H9 (cell line): ENCODE measurements around the gene DPP10. TPM values are rescaled to one million over a fixed set of nuclear protein-coding genes. Genes with fewer than 3 reads are reported as not detected.
A peak's percentile ranks its signal among the peaks of the same experiment; 100 is the strongest.

Source experiments
- DNase-seq: peaks from one replicate; pipeline ENCODE4 v3.0.0-alpha.2; 2017
- H2AFZ ChIP-seq: one replicate; pipeline ENCODE4 v1.6.1; 2013; ENCODE audit warnings: mild to moderate bottlenecking, low read length, control low read depth, moderate library complexity
- H2AK5ac ChIP-seq: 2 replicates; pipeline ENCODE4 v1.6.1; 2013; ENCODE audit warnings: low read length, control low read depth, mixed read lengths; ENCODE audit not compliant: insufficient read length
- H2BK120ac ChIP-seq: one replicate; pipeline ENCODE4 v1.6.1; 2013; ENCODE audit warnings: low read depth, mild to moderate bottlenecking, low read length, control low read depth, inconsistent platforms; ENCODE audit not compliant: poor library complexity, severe bottlenecking
- H2BK12ac ChIP-seq: 2 replicates; pipeline ENCODE4 v1.6.1; 2013; ENCODE audit warnings: low read length, control low read depth, mixed read lengths, low read depth; ENCODE audit not compliant: insufficient read length
- H2BK15ac ChIP-seq: 2 replicates; pipeline ENCODE4 v1.6.1; 2013; ENCODE audit warnings: low read depth, low read length, control low read depth
- H2BK20ac ChIP-seq: one replicate; pipeline ENCODE4 v1.6.1; 2013; ENCODE audit warnings: low read depth, mild to moderate bottlenecking, low read length, control low read depth, inconsistent platforms; ENCODE audit not compliant: poor library complexity, severe bottlenecking
- H2BK5ac ChIP-seq: 2 replicates; pipeline ENCODE4 v1.6.1; 2013; ENCODE audit warnings: low read length, control low read depth, mixed read lengths; ENCODE audit not compliant: insufficient read length
- H3K14ac ChIP-seq: 2 replicates; pipeline ENCODE4 v1.6.1; 2013; ENCODE audit warnings: low read length, control low read depth; ENCODE audit not compliant: insufficient read depth
- H3K18ac ChIP-seq: 2 replicates; pipeline ENCODE4 v1.6.1; 2013; ENCODE audit warnings: low read depth, mild to moderate bottlenecking, mixed read lengths, low read length, control low read depth; ENCODE audit not compliant: insufficient read length
- H3K23ac ChIP-seq: 2 replicates; pipeline ENCODE4 v1.6.1; 2013; ENCODE audit warnings: low read length, control low read depth, mixed read lengths, low read depth; ENCODE audit not compliant: insufficient read length
- H3K23me2 ChIP-seq: 2 replicates; pipeline ENCODE4 v1.6.1; 2013; ENCODE audit warnings: low read depth, mild to moderate bottlenecking, mixed read lengths, low read length, control low read depth; ENCODE audit not compliant: insufficient read length, poor library complexity, severe bottlenecking
- H3K27ac ChIP-seq: 2 replicates; pipeline ENCODE4 v1.5.1; 2013; ENCODE audit warnings: low read length, control low read depth, mixed read lengths, low read depth; ENCODE audit not compliant: insufficient read length
- H3K27me3 ChIP-seq: 2 replicates; pipeline ENCODE4 v1.6.1; 2013; ENCODE audit warnings: low read length, control low read depth, inconsistent platforms; ENCODE audit not compliant: insufficient read depth
- H3K4ac ChIP-seq: 2 replicates; pipeline ENCODE4 v1.6.1; 2013; ENCODE audit warnings: low read depth, mild to moderate bottlenecking, control low read depth, inconsistent platforms, low read length, moderate library complexity
- H3K4me1 ChIP-seq: 2 replicates; pipeline ENCODE4 v1.6.1; 2013; ENCODE audit warnings: low read length, control low read depth, inconsistent platforms; ENCODE audit not compliant: insufficient read depth
- H3K4me2 ChIP-seq: 2 replicates; pipeline ENCODE4 v1.6.1; 2013; ENCODE audit warnings: low read length, control low read depth, mixed read lengths; ENCODE audit not compliant: insufficient read length, insufficient read depth
- H3K56ac ChIP-seq: 2 replicates; pipeline ENCODE4 v1.6.1; 2013; ENCODE audit warnings: low read depth, mild to moderate bottlenecking, mixed read lengths, low read length, control low read depth; ENCODE audit not compliant: insufficient read length
- H3K79me1 ChIP-seq: 2 replicates; pipeline ENCODE4 v1.6.1; 2013; ENCODE audit warnings: low read depth, mild to moderate bottlenecking, moderate library complexity, low read length, control low read depth, inconsistent platforms; ENCODE audit not compliant: insufficient read depth, poor library complexity, severe bottlenecking
- H3K79me2 ChIP-seq: 2 replicates; pipeline ENCODE4 v1.6.1; 2013; ENCODE audit warnings: low read length, control low read depth, inconsistent platforms; ENCODE audit not compliant: insufficient read depth
- H3K9ac ChIP-seq: 2 replicates; pipeline ENCODE4 v1.6.1; 2013; ENCODE audit warnings: low read length, control low read depth, mixed read lengths; ENCODE audit not compliant: insufficient read length; ENCODE audit errors: extremely low read depth
- H3K9me3 ChIP-seq: one replicate; pipeline ENCODE4 v1.6.1; 2013; ENCODE audit warnings: low read depth, low read length, inconsistent platforms; ENCODE audit not compliant: control insufficient read depth
- H3T11ph ChIP-seq: one replicate; pipeline ENCODE4 v1.6.1; 2013; ENCODE audit warnings: mild to moderate bottlenecking, low read length, control low read depth, inconsistent platforms
- H4K20me1 ChIP-seq: one replicate; pipeline ENCODE4 v1.6.1; 2013; ENCODE audit not compliant: control insufficient read depth, insufficient read length, insufficient read depth
- H4K5ac ChIP-seq: 2 replicates; pipeline ENCODE4 v1.6.1; 2013; ENCODE audit warnings: low read depth, mild to moderate bottlenecking, mixed read lengths, low read length, control low read depth; ENCODE audit not compliant: insufficient read length
- H4K8ac ChIP-seq: replicated peaks from 2 replicates; pipeline ENCODE4 v1.6.1; 2013; ENCODE audit warnings: low read length, control low read depth, mixed read lengths, low read depth; ENCODE audit not compliant: insufficient read length
- H4K91ac ChIP-seq: 2 replicates; pipeline ENCODE4 v1.6.1; 2013; ENCODE audit warnings: low read depth, mild to moderate bottlenecking, moderate library complexity, mixed read lengths, low read length, control low read depth; ENCODE audit not compliant: insufficient read length
- H3K27ac Mint-ChIP-seq, 3 experiments: 2 replicates in 2 of 3; 3 replicates in 1 of 3; pipeline ENCODE4 v1.8.0; 2020 to 2021; ENCODE audit warnings: mixed read lengths in 3 of 3, mild to moderate bottlenecking in 1 of 3, moderate library complexity in 1 of 3
- H3K27me3 Mint-ChIP-seq: 2 replicates; pipeline ENCODE4 v1.8.0; 2021; ENCODE audit warnings: low read depth, mild to moderate bottlenecking, moderate library complexity, mixed read lengths
- H3K36me3 Mint-ChIP-seq, 3 experiments: 2 replicates in 2 of 3; 3 replicates in 1 of 3; pipeline ENCODE4 v1.8.0; 2020 to 2021; ENCODE audit warnings: low read depth in 3 of 3, mixed read lengths in 3 of 3; ENCODE audit not compliant: insufficient read depth in 1 of 3
- H3K4me1 Mint-ChIP-seq, 2 experiments: 2 replicates each; pipeline ENCODE4 v1.8.0; 2020; ENCODE audit warnings: mixed read lengths in 2 of 2
- H3K4me3 Mint-ChIP-seq, 2 experiments: 2 replicates in 1 of 2; 3 replicates in 1 of 2; pipeline ENCODE4 v1.8.0; 2020 to 2021; ENCODE audit warnings: mild to moderate bottlenecking in 2 of 2, mixed read lengths in 2 of 2, moderate library complexity in 1 of 2
- H3K9me3 Mint-ChIP-seq, 2 experiments: 2 replicates in 1 of 2; 3 replicates in 1 of 2; pipeline ENCODE4 v1.8.0; 2020; ENCODE audit warnings: mild to moderate bottlenecking in 2 of 2, mixed read lengths in 2 of 2, moderate library complexity in 1 of 2
- CTCF ChIP-seq: fragments of 200-600 bp; sonication (generic); conservative IDR thresholded peaks from 3 replicates; pipeline ENCODE4 v1.8.0; 2021; ENCODE audit warnings: antibody characterized with exemption, mild to moderate bottlenecking
- WGBS: extraction: QIAGEN DNeasy Blood & Tissue Kit; methylation state at CpG from one replicate; pipeline ENCODE4 v1.1.7; 2013; ENCODE audit warnings: missing lambda C conversion rate, low lambda C conversion rate, mixed read lengths; ENCODE audit not compliant: insufficient read length; ENCODE audit errors: extremely low coverage; 5-methylcytosine and 5-hydroxymethylcytosine counted together
- total RNA-seq: library from RNA; stranded (reverse); gene quantifications from 2 replicates; pipeline ENCODE4 v1.2.1, GENCODE V29; 2021

Gene DPP10
- total RNA-seq, 1 experiment from 2014 or later, result 11.3 TPM

- no peak overlapping the region for H3K27ac ChIP-seq
- no peak overlapping the region for H4K5ac ChIP-seq
- no peak overlapping the region for H2AFZ ChIP-seq
- H2BK20ac ChIP-seq, result no peak overlapping the region
- H3K23ac ChIP-seq, result no peak overlapping the region
- H2BK15ac ChIP-seq, result no peak overlapping the region
- no peak overlapping the region for H3K4ac ChIP-seq
- H3K9me3 ChIP-seq, result no peaks in the 10 kb centered on the region
- H3K56ac ChIP-seq, result no peak overlapping the region
- no peak overlapping the region for H3K14ac ChIP-seq
- H3K79me2 ChIP-seq, result no peaks in the 10 kb centered on the region
- H2BK5ac ChIP-seq, result no peak overlapping the region
- H3K4me1 Mint-ChIP-seq, result peaks cover 2% of the 10 kb centered on the region in 2 experiments
- no peaks in the 10 kb centered on the region for H3K27me3 ChIP-seq
- no peak overlapping the region for H3K9ac ChIP-seq
- no peak overlapping the region for H2BK120ac ChIP-seq
- no peak overlapping the region for H2BK12ac ChIP-seq
- no peak overlapping the region for H3K4me3 Mint-ChIP-seq
- no peak overlapping the region for H3T11ph ChIP-seq
- no peak overlapping the region for H4K8ac ChIP-seq
- peaks cover 0 to 5% (median 0%) of the 10 kb centered on the region in 3 experiments; a peak in 2 of 7 replicates for H3K36me3 Mint-ChIP-seq
- no peak for DNase-seq
- no peaks in the 10 kb centered on the region for H3K27me3 Mint-ChIP-seq
- H3K27ac Mint-ChIP-seq, result peak overlapping the region in 1 of 3 experiments; percentile 31; a peak in 1 of 7 replicates
- no peaks in the 10 kb centered on the region for H3K79me1 ChIP-seq
- H2AK5ac ChIP-seq, result no peak overlapping the region
- no peak overlapping the region for H3K4me2 ChIP-seq
- no peak for TF ChIP-seq CTCF
- H4K20me1 ChIP-seq, result no peaks in the 10 kb centered on the region
- H3K9me3 Mint-ChIP-seq, result peaks cover 0 to 3% of the 10 kb centered on the region in 2 experiments; a peak in 2 of 5 replicates
- H4K91ac ChIP-seq, result no peak overlapping the region
- H3K4me1 ChIP-seq, result no peaks in the 10 kb centered on the region
- no CpG with 5 or more reads among the region's 2 CpGs for WGBS
- no peak overlapping the region for H3K18ac ChIP-seq
- no peaks in the 10 kb centered on the region for H3K23me2 ChIP-seq
Measured at GRCh38 chr2:114949228-114949804, 506.9 kb downstream of the DPP10 start.
